ENCODE measurements around the gene AAK1.
"Not testable (repeated sequence)": the region's sequence is repeated elsewhere in the genome, so short reads cannot be mapped to it uniquely, and the experiment has no call there.

Gene AAK1

GRCh38 chr2:69592511-69592910 is 51.0 kb downstream of the AAK1 start:
- DNase-seq, result no peak

- no peak for DNase-seq
These were observed 53.4 kb downstream of the AAK1 start for GRCh38 chr2:69589973-69590652.

DNA sequence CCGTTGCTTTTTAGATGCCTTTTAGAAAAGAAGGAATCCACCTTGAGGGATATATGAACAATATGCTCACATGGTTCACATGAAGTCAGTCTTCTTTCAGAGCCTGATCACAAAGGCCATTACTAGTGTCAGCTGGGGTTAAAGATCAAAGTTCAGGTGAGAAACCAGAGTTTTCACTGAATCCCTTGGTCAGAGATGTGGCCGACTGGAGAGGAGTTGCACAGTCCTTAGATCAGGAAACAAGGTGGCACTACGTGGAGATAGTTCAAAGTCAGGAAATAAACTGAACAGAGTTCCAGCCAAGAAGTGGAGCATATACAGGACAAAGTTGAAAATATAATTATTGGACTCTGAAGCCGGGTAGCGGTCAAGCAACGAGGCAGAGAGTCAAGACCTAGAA is 54.6 kb downstream of the AAK1 start:
- no peak for DNase-seq

GRCh38 chr2:69588403-69588802 is 55.1 kb downstream of the AAK1 start:
- DNase-seq, result no peak

GRCh38 chr2:69585855-69586555 is 57.5 kb downstream of the AAK1 start:
- DNase-seq, result no peak

GRCh38 chr2:69584127-69584889 is 59.2 kb downstream of the AAK1 start:
- DNase-seq, result no peak

DNA sequence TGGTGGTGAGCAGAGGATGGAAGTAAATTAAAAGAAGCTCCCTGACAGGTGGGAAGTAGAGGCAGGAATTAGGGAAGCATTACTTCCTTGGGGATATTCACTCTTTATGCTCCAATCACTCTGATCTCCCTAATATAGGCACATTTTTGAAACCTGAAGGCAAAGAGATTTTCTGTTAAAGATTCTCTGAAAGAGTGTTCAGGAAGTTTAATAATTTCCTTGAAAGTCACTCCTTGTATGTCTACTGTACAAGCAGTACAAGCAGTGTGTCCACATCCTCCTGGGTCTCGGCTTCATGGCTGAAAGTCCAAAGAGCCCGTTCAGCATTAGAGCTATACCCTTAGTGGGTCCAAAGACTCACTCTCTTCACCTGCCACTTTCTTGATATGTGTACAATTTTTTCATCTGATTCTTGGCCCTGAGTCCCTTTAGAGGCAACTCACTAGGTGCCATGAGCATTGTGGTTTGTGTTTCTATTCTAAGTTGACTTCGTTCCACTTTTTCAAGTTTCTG is 60.2 kb downstream of the AAK1 start:
- DNase-seq, result no peak

DNA sequence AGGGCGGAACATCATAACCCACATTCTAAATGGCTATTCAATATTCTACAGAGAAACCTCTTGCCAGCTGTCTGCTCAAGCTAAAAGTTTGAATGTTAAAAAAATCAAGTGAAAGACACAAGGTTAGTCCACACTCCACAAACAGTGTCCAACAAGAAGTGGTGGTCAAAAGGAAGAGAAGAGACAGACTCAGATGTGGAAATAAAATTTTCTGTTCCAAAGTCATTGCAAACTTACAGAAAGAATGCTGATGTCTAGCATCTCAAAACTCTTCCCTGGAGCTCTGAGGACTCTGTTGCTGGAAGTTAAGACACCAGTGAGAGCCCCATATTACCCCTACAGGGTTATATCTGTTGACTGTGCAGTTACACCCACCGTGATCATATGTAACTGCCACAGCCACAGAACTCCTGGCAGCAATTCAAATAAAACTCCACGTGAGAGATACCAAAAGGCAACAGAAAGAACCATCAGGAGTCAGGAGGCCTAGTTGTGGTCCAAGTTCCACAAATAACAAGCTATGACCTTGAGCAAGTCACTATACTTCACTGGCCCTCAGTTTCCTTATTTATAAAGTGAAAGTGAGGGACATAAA is 60.9 kb downstream of the AAK1 start:
- no peak for DNase-seq

DNA sequence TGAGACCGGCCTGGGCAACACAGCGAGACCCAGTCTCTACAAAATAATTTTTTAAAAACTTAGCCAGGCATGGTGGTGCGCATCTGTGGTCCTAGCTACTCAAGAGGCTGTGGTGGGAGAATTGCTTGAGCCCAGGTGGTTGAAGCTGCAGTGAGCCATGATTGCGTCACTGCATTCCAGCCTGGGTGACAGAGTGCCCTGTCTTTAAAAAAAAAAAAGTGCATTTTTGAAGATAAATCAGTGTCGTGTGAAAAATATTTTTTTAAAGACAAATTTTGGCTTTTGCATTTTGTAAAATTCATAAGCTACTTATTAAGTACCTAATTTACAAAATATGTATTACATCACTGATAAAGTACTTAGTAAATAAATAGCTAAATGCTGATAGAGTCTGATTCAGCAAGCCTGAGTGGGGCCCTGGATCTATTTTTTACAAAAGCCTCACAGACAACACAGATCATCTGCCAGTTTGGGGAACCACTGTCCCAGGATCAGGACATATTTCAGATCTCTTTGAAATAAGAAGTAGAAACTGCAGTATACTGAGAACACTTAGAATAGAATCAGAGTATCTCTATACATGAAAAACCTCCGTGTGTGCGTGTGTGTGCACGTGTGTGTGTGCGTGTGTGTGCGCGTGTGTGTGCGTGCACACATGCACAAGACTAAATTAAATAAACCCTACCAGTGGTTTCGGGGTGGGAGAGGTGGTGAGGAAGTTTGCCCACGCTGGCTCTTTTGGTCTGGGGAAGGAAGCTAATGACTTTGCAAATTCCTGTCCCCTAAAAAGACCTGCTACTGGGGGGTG is 61.6 kb downstream of the AAK1 start:
- peak; percentile 69 for DNase-seq

- DNase-seq, result no peak
These were observed 63.1 kb downstream of the AAK1 start for GRCh38 chr2:69580486-69580885.

- DNase-seq, result no peak
These were observed 64.0 kb downstream of the AAK1 start for GRCh38 chr2:69579536-69579935.

DNA sequence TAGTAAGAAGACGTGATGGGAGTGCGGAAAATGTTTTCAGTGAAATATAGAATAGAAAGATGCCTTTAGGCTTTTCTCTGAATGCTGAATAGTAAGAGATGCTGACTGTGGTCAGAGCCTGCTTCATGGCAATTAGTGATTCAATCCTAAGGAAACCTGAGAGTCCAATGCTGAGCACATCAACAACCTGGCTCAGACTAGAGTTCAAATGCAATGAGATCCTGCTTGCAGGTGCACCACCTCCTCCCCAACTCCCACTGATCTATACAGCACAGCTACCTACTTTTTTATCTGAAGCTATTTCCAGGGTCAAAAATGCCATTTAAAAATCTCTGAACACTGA is 65.4 kb downstream of the AAK1 start:
- DNase-seq, result no peak

DNA sequence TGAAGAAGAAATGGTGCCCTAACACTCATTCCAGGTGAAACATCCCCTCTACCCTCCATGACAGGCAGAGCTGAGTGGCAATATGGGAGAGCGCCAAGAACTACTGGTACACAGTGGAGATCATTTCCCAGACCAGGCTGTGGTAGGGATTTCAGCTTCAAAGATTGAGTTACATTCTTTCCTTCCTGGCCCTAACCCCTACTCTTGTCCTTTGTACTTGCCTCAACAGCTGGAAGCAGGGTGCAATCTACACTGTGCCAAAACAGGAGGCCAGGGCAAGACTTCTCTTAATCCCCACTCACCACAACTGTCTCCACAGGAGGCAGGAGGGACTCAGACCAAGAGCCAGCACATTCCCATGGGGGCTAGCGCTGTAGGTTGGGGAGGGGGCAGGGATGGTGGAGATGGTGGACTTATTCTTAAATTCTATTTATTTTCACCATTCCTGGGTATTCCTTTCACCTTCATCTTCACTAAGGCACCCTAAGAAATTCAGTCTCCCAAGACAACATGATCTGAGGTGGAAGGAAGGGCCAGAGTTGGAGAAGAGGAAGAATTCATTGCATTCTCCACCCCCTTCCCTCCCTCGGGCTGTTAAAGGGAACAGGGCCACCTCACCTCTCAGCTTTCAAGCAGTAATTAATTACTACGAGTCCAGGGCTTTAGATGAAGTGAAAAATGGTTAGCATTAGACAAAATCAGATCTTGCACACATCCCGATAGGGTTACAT is 65.9 kb downstream of the AAK1 start:
- DNase-seq, result no peak

DNA sequence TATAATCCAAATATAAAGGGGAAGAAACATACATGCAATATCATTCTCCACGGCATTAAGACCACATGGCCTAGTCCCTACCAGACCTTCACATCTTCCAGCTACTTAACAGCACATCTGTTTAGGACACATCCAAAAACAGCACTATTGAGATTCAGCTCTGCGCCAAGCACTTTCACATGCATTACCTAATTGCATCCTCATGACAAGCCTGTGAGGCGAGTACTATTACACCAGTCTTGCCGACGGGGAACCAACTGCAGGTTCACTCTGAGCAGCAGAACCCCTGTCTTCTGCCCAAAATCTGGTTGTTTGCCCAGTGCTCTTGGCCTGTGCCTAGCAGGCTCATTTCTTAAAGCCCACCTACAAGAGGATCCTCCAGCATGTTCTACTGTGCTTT is 66.7 kb downstream of the AAK1 start:
- no peak for DNase-seq

DNA sequence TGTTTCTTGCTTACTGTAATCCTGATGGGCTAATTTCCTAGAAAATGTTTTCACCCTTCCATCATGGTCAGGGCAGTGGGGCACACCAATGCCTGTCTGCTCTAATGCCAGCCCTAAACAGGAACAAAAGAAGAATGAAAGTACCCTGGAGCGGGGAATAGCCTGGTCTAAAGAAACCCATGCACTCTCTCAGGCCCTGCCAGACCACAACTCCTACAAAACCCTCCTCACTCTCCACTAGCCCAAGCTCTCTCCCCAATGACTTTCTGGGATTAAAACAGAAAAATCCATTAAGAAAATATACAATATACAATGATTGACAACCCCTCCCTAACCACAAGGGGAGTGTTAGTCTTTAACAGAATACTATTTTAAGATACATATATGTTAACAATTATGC is 67.6 kb downstream of the AAK1 start:
- no peak for DNase-seq

DNA sequence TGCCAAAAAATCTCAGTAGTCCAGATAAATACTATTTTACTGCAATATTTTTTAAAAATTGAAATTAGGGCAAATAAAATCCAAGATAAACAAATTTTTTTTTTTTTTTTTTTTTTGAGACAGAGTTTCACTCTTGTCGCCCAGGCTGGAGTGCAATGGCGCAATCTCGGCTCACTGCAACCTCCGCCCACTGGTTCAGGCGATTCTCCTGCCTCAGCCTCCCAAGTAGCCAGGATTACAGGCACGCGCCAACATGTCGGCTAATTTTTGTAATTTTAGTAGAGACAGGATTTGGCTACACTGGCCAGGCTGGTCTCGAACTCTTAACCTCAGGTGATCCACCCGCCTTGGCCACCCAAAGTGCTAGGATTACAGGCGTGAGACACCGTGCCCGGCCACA is 68.2 kb downstream of the AAK1 start:
- DNase-seq, result not testable (repeated sequence)

DNA sequence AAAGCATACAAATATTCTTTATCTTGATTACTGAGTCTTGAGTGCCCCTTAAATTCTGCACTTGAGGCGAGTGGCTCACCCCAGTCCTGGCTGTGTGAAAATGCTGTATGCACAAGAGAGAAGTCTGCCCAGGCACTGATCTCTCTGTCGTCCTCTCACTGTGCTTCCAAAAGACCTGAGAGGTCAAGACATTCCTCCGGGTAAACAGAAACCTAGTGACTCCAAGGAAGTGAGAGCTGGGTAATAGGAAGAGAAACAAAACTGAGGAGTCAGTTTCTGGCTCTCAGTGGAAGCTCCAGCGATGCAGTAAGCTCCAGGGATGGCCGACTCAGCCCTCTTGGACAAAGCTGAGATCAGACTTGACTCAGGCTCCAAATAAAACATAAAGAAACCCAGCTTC is 70.9 kb downstream of the AAK1 start:
- DNase-seq, result no peak

- no peak for DNase-seq
These were observed 72.3 kb downstream of the AAK1 start for GRCh38 chr2:69571189-69571588.

DNA sequence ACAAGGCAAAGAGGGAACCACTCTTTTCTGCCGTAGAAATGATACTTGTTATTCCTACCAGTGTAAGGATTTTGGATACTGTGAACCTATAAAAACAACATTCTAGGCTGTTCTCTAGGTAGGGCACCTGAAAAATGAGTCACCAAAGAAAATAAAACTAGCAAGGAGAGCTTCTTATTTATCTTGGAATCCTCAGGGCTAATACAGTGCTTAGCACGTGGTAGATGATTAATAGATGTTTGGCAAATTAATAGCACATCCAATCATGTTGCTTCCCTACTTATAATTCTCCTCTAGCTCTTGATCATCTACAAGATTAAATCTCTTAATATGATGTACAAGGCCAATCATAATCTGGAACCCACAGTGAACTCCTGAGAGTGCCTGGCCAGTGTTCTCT is 73.1 kb downstream of the AAK1 start:
- DNase-seq, result no peak

GRCh38 chr2:69567909-69568300 is 75.6 kb downstream of the AAK1 start:
- no peak for DNase-seq

DNA sequence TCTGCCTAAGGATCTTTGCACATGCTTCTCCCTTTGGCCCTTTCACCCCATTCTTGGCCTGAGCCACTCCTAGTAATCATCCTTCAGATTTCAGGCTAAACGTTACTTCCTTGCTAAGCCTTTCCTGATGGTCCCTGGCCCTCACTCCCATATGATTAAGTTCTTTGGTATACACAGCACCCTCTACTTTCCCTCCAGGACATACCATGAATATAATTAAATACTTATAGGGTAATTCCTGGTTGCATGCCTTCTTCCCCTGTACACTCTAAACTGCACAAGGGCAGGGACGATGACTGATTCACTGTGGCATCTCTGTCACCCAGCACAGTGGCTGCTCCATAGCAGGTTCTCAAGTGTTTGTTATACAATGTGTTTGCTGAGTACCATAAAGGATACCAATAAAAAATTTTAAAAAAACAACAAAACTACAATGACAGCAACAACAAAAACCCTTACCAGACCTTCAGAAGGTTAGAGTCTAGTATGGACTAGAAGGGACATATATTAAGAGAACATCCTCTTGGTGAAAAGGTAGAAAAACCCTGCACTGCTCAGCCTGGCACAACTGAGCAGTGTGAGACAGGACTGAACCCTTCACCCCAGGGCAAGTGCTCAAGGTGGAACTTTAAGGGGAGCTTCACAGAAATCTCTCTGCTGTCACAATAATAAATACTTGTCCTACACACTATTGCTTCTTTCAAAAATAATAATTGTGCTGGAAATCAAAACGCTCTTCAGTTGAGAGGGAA is 76.2 kb downstream of the AAK1 start:
- DNase-seq, result no peak

Data from GDM1 (cell line).